ENCODE measurements around the gene CCT6B. TPM values are rescaled to one million over a fixed set of nuclear protein-coding genes. Genes with fewer than 3 reads are reported as not detected.

The CCT6B gene
- total and polyA plus RNA-seq, 9 of the 15 experiments (the other 6 are each of a cell fraction or from before 2014, with no cell fraction given): 0.25 to 0.91 (median 0.58) TPM

- TF ChIP-seq REST (IDR thresholded peaks at IDR 0.05; ENCODE audit: borderline replicate concordance): no peak
- TF ChIP-seq REST (CRISPR knock-in tag; IDR thresholded peaks at IDR 0.05; ENCODE audit: low read depth): no peak
- TF ChIP-seq PTRF (tag; IDR thresholded peaks at IDR 0.05): no peak
- TF ChIP-seq TRIM28 (IDR thresholded peaks at IDR 0.05): no peak; the same call in 1 of the 2 replicates
- peak; percentile 59; the same call in 1 of the 2 replicates for TF ChIP-seq ZNF589 (CRISPR knock-in tag; IDR thresholded peaks at IDR 0.05; ENCODE audit: low read depth)
- TF ChIP-seq TFAP4 (CRISPR knock-in tag; IDR thresholded peaks at IDR 0.05; ENCODE audit: borderline replicate concordance): peak; percentile 34; the same call in 1 of the 2 replicates
- peak; percentile 32; the same call in 1 of the 2 replicates for TF ChIP-seq ZNF449 (CRISPR knock-in tag; IDR thresholded peaks at IDR 0.05)
- 0 out of 2 replicates have a peak, but pooled peaks have one; percentile 18 for TF ChIP-seq FOSL1 (tag; conservative IDR thresholded peaks at IDR 0.05)
- 0 out of 2 replicates have a peak, but pooled peaks have one; percentile 38 for TF ChIP-seq CHAMP1 (IDR thresholded peaks at IDR 0.05)
- TF ChIP-seq DMBX1 (CRISPR knock-in tag; IDR thresholded peaks at IDR 0.05; ENCODE audit: borderline replicate concordance): peak; percentile 38; the same call in 1 of the 2 replicates
- peak; percentile 97 for TF ChIP-seq POLR2A (conservative IDR thresholded peaks at IDR 0.05)
- TF ChIP-seq HCFC1 (IDR thresholded peaks at IDR 0.05; ENCODE audit: low read depth, low read length): peak; percentile 79
- peak; percentile 56; the same call in 1 of the 2 replicates for TF ChIP-seq ELF1 (tag; IDR thresholded peaks at IDR 0.05)
- TF ChIP-seq ETV1 (tag; conservative IDR thresholded peaks at IDR 0.05; ENCODE audit: low read depth): peak; percentile 70; the same call in 1 of the 2 replicates
Observed at GRCh38 chr17:34961093-34961911, at the start of gene CCT6B, which contains the start of gene ZNF830 (continued).
